HG03045 (cell line): ENCODE results near the gene USP9X.
"Not testable (repeated sequence)": the region's sequence is repeated elsewhere in the genome, so short reads cannot be mapped to it uniquely, and the experiment has no call there.

ENCODE experiments used
- ATAC-seq: cut with Tn5 transposase; IDR thresholded peaks from one replicate; pipeline ENCODE4 v1.9.1; 2021; ENCODE audit warnings: mild to moderate bottlenecking, moderate library complexity; ENCODE audit not compliant: unreplicated experiment

The USP9X gene

DNA sequence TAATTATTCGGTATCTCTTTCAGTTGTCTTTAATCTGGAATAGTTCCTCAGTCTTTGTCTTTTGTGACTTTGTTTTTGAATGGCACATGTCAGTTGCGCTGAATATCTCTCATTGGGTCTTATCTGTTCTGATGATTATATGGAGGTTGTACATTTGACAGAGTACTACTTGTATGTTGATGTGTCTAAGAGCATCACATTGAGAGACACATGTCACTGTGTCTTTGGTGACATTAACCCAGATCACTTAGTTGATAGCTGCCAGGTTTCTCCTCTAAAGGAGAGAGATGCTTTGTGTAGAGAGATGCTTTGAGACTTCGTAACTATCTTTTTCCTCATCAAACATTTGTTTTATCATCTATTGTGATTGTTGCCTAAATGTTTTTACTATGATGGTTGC is 92.1 kb downstream of the USP9X start:
- ATAC-seq = no peak

DNA sequence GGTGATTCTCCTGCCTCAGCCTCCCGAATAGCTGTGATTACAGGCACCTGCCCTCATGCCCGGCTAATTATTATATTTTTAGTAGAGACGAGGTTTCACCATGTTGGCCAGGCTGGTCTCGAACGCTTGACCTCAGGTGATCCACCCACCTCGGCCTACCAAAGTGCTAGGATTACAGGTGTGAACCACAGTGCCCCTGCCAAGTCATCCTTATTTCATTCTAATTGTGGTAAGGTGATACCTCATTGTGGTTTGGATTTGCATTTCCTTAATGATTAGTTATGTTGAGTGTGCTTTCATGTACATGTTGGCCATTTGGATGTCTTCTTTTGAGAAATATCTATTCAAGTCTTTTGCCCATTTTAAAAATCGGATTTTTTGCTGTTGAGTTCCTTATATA is 93.0 kb downstream of the USP9X start:
- no peak for ATAC-seq

DNA sequence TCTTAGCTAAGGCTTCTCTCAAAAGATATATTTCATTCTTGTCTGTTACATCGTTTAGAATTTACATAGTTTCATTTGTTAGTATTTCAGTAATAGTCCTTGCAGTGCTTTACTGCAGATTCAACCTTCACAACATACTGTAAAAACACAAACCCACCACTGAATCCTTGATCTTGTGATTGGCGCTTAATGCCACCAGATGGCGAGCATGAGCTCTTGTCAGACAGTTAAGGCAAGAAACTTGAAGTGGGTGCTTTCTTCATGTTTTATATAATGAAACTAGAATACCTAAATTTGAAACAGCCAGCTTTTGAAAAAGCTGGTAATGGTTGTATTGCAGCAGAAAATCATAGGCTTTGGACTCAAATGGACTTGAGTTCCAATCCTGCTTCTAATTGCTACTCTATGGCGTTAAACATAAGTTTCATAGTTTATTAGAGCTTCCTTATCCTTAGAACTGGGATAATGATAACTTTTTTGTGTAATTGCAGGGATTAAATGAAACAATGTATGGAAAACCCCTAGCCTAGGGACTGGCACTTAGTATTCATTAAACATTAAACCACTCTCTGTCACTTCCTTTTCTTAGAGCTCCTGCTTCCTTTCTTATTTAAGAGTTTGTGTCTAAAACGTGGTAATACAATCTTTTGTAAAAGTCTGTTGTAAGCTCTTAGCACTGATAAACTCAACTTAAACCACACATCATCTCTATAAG is 95.1 kb downstream of the USP9X start:
- ATAC-seq = peak; percentile 50

DNA sequence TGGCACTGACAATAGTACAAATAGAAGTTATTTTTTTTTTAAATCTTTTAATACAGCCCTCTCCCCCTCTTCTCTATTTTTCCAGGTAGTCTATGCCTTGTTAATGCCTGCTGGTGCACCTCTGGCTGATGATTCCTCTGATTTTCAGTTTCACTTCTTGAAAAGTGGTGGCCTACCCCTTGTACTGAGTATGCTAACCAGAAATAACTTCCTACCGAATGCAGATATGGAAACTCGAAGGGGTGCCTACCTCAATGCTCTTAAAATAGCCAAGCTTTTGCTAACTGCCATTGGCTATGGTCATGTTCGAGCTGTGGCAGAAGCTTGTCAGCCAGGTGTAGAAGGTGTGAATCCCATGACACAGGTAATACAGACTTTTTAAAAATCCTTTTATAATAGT is 99.1 kb downstream of the USP9X start:
- ATAC-seq = no peak

DNA sequence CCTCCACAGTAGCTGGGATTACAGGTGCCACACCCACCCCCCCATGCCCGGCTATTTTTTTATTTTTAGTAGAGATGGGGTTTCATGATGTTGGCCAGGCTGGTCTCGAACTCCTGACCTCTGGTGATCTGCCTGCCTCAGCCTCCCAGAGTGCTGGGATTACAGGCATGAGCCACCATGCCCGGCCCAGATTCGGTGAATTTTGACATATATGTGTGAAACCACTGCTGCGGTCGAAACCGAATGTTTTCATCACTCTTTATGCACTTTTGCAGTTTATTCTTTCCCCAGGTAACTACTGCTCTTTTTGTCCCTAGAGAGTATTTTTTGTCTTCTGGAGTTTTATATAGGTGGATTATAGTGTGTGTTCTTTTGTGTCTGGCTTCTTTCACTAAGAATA is 101.7 kb downstream of the USP9X start:
- not testable (repeated sequence) for ATAC-seq

DNA sequence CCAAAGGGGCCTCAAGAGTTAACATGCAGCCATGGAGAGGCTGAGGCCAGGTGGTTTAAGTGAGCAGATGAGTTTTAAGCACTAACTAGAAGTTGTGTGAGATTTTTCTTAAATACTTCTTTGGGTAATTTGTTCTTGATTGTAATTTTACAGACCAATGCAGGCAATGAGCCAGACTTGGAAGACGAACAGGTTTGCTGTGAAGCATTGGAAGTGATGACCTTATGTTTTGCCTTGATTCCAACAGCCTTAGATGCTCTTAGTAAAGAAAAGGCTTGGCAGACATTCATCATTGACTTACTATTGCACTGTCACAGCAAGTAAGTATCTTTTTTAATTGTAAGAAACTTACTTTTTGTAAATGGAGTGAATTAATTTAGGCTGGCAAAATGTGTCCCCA is 103.9 kb downstream of the USP9X start:
- no peak for ATAC-seq

DNA sequence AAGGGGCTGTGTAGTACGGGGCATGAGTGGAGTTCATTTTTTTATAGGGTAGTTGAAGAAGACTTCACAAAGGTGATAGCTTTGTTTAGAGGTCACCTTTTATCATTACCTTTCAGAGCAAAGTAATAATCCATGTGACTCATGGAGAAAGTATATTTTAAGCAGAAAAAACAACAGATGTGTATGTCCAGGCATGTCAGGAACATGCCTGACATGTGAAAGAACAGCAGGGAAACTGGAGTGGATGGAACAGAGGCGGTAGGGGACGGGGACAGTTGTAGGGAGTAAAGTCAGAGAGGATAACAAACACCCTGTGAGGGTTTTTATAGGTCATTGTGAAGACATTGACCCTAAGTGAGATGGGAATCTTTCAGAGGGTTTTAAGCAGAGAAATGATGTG is 107.6 kb downstream of the USP9X start:
- ATAC-seq = no peak

DNA sequence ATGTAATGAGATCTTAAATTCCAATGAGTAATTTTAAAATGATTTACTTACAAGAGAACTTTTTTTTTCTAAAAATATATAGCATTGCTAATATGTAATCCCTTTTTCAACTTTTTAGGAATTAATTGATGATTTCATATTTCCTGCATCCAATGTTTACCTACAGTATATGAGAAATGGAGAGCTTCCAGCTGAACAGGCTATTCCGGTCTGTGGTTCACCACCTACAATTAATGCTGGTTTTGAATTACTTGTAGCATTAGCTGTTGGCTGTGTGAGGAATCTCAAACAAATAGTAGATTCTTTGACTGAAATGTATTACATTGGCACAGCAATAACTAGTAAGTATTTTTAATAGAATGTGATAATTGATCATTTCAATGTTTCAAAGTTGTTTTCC is 113.2 kb downstream of the USP9X start:
- ATAC-seq = no peak

DNA sequence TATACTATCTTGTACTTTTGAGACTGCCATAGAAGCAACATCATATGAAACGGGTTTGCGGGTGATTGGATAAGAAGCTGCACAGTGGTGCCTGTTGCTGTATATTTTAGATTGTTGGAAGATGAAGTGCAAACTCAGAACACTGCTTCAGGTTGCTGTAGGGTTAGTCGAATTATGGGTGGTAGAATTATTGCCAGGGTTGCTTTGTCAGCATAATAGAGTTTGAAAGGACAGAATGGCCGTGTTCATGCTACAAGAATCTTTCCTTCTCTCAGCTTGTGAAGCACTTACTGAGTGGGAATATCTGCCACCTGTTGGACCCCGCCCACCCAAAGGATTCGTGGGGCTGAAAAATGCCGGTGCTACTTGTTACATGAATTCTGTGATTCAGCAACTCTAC is 115.5 kb downstream of the USP9X start:
- ATAC-seq = no peak

DNA sequence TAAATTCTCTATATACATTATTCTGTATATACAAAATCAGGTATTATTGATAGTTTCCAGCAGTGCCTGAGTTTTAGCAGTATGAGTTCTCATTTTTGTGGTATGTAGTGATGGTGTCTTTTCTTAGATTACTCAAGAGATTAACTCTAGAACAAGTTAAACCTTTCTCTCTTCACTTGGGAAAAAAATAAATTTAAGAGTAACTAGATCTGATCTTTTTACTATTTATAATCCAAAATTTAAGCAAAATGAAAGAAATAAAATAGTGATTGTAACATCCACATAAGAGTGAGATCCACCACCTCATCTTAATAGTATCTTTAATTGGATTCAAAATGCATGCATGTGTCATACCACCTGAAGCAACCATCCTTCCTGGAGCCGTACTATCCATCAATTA is 124.6 kb downstream of the USP9X start:
- ATAC-seq = no peak

DNA sequence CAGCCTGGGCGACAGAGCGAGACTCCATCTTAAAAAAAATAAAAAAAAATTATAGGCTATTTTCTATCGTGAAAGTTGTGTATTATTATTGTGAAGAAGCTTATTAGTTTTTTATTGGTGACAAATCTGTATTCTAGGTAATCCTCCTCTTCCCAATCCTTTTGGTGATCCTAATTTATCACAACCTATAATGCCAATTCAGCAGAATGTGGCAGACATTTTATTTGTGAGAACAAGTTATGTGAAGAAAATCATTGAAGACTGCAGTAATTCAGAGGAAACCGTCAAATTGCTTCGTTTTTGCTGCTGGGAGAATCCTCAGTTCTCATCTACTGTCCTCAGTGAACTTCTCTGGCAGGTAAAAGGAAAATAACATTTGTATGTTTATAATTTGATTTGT is 139.4 kb downstream of the USP9X start:
- no peak for ATAC-seq

DNA sequence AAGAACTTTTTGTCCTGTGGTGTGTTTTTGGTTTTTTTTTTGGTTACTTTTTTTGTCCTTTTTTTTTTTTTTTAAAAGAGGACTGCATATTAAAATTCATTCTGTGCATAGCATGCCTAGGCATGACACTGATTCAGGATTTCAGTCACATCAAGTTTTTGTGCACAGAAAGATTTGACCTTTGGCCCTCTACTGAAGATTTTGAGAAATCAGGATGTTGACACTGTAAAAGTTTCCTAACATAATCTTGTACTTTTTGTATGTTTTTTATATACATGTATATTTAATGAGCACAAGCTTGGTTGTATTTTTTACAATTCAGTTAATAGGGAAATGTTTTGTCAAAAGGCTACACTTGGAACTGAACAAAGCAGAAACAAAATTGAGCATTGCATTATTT is 148.7 kb downstream of the USP9X start:
- no peak for ATAC-seq

DNA sequence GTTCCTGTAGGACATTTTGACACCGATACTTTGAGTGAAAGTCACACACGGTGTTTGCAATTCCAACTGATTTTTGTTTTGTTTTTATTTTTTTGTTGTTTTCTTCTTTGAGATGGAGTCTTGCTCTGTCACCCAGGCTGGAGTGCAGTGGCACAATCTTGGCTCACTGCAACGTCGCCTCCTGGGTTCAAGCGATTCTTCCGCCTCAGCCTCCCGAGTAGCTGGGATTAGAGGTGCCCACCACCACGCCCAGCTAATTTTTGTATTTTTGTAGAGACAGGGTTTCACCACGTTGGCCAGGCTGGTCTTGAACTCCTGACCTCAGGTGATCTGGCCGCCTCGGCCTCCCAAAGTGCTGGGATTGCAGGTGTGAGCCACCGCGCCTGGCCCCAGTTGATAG is 149.2 kb downstream of the USP9X start:
- ATAC-seq = not testable (repeated sequence)

DNA sequence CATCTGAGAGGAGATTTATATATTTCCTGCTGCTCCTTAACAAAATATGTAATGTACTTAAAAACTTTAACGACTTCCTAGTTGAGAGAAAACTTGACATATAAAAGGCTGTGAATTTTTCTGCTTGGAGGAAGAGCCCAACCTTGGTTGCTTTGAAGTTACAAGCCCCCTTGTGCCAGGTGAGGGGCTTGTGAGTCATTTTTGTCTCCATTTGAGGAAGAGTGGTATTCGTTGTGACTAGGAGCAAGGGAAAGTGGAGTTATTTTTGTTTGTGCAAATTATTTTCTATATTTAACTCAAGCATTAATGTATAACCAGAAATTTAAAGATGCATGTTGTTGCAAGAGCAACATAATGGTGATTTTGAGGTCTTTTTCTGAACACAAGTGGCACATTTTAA is 149.7 kb downstream of the USP9X start:
- no peak for ATAC-seq

DNA sequence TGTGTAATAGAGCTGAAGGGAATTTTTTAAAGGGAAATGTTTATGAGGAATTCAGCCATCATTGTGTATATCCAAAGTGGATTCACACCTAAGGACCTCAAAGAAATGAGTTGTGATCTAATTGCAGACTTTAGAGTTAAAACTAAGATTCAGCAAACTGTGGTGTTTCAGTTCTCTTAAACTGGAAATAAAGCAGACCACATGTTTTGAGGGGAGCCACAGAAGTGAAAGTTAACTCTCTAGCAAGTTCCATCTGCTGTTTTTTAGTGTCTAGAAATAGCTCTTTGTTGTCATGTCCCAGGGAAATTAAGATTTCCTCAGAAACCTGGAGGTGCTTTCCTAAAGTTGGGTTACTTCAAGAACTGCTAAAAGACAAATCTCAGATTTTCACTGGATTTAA is 151.4 kb downstream of the USP9X start:
- no peak for ATAC-seq

DNA sequence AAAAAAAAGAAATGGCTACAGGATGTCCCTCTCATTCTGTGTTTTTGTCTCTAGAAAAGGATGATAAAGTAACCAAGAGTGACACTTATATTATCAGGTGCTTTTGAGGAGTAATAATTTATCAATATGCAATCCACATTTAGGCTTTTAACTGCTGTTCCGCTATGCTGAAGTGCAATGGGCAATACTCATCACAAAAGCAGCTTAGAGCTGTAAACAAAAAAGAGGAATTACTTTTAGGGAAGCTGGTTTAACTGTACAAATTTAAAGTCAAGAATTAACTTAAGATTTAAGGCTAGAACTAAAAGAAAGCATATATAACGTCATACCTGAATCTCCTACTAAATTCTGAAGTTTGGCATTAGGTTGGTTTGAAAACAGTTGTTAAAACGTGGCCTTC is 155.3 kb downstream of the USP9X start:
- no peak for ATAC-seq

DNA sequence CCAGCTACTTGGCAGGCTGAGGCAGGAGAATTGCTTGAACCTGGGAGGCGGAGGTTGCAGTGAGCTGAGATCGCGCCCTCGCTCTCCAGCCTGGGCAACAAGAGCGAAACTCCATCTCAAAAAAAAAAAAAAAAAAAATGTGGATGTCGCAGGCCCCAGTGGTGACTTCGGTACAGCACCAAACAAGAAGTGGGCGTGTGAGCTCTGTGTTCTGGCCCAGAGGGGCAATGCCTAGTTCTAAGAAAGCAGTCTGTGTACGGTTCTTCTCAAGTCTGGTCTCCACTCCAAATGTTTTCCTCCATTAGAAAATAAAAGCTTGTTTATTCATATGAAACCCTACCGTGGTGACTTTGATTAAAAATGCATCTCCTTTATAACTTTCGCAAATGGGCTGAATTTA is 156.7 kb downstream of the USP9X start:
- no peak for ATAC-seq

DNA sequence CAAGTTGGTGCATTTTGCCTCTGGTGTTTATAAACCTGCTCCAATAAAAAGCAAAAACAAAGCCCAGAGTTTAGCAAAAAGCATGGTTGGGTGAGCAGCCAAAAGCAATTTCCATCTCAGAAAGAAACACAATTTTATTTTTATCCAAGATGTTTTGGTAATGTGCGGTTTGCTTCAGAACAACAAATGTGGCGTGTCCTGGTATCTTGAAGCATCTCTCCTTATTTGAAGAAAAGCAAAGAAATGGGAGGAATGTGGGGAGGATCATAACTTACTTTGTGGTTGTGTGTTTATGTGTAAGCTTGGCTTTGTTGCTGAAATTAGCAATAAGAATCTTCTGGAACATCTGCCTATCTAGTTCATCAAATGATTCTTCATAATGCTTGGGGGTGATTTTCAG is 160.4 kb downstream of the USP9X start:
- ATAC-seq = no peak

DNA sequence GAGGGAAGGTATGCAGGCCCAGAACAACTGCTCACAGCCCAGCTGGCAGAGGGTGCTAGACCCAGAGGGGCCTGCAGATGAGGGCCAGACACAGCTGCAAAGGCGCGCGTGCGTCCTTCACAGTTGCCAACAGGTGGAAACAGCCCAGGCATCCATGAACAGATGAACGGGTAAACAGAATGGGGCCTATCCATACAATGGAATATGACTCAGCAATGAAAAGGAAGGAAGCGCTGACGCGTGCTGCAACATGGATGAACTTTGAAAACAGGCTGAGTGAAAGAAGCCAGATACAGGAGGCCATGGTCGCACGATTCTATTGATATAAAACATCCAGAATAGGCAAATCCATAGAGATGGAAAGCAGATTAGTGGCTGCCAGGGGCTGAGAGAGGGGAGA is 165.6 kb downstream of the USP9X start:
- ATAC-seq = no peak

DNA sequence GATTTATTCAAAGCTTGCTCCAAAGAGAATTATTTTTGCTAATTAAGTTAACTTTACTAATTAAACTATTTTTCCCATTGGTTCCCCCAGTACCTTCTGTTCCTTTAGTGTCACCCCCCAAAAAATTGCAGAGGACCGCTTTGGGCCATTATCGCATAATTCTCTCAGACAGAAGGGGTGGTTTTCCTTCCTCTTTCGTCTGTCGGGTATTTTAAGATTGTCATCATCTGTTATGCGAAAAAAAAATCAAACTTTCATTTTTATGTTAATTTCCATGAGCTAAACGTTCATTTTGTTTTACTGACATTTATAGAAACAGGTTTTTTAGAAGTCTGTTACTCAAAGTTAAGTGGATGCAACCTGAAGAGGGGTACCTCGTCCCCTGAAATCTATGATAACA is 172.6 kb downstream of the USP9X start:
- no peak for ATAC-seq

DNA sequence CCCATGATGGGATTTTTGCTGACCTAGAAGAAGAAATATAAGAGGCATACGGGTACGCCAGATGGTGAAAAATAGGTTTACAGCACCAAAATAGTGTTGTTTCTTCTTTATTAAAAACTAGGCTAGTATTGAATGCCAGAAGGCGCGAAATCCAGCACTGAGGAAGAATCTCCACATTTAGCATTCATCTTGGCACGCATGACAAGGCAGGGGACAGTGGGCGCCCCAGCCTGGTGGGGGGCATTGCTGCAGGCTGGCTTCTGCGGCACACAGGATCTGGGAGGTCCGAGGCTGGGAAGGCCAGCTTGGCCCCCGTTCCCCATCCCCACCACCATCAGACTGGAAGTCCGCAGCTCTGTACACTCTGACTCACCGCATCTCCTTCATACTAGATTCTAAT is 173.0 kb downstream of the USP9X start:
- ATAC-seq = no peak

DNA sequence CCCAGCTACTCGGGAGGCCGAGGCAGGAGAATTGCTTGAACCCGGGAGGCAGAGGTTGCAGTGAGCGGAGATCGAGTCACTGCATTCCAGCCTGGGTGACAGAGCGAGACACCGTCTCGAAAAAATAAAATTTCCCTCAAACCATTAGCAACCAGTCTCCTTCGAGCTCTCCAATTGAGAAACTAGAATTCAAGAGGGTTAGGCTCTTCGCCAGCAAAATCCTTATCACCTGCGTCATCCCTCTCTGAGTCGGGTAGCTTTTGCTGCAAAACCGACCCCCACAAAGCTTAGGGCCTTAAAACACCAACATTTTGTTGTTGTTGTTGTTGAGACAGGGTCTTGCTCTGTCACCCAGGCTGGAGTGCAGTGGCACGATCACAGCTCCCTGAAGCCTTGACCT is 173.6 kb downstream of the USP9X start:
- ATAC-seq = no peak

DNA sequence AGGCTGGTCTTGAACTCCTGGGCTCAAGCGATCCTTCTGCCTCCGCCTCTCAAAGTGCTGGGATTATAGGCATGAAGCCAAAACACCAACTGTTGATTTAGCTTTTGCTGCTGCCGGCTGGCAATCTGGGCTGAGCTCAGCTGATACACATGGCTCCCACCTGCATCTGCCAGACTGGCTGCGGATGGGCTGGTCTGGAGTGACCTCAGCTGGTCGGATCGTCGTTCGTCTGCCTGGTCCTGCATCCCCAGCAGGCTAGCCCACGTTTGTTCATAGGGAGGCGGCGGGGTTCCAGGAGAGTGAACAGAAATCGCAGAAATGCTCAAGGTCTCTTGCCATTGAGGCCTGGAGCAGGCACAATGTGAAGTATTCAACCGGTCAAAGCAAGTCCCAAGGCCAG is 174.3 kb downstream of the USP9X start:
- ATAC-seq = no peak
